GM23338 (cell line): ENCODE results near the gene ZC3H7A. TPM values are rescaled to one million over a fixed set of nuclear protein-coding genes. Genes with fewer than 3 reads are reported as not detected.

Source experiments
- ATAC-seq: fragments of 200-7000 bp; cut with Tn5 transposase; 3 replicates; pipeline ENCODE4 v1.9.1; 2020
- DNase-seq: peaks from one replicate; pipeline ENCODE4 v3.0.0-alpha.2; 2015; ENCODE audit warnings: low spot score
- H2AFZ ChIP-seq: fragments of 200-600 bp; sonication (generic); 2 replicates; pipeline ENCODE4 v1.8.0; 2016; ENCODE audit warnings: antibody characterized with exemption, mild to moderate bottlenecking, moderate library complexity
- H3F3A ChIP-seq: fragments of 200-600 bp; sonication (generic); replicated peaks from 2 replicates; pipeline ENCODE4 v1.8.0; 2017; ENCODE audit warnings: antibody characterized with exemption, mixed run types, low read depth
- H3K27ac ChIP-seq: fragments of 200-600 bp; sonication (generic); 2 replicates; pipeline ENCODE4 v1.6.1; 2016; ENCODE audit warnings: low read depth
- H3K27me3 ChIP-seq: fragments of 200-600 bp; sonication (generic); 2 replicates; pipeline ENCODE4 v1.8.0; 2016; ENCODE audit warnings: mild to moderate bottlenecking, mixed run types, moderate library complexity; ENCODE audit not compliant: insufficient read depth
- H3K36me3 ChIP-seq: fragments of 200-600 bp; sonication (generic); 2 replicates; pipeline ENCODE4 v1.8.0; 2016; ENCODE audit warnings: mild to moderate bottlenecking; ENCODE audit not compliant: insufficient read depth
- H3K4me1 ChIP-seq: fragments of 200-600 bp; sonication (generic); 2 replicates; pipeline ENCODE4 v1.8.0; 2016; ENCODE audit warnings: mild to moderate bottlenecking, moderate library complexity; ENCODE audit not compliant: insufficient read depth
- H3K4me2 ChIP-seq: fragments of 200-600 bp; sonication (generic); 2 replicates; pipeline ENCODE4 v1.7.1; 2017; ENCODE audit warnings: mixed run types
- H3K4me3 ChIP-seq: fragments of 200-600 bp; sonication (generic); 2 replicates; pipeline ENCODE4 v1.6.1; 2016; ENCODE audit warnings: mixed run types
- H3K79me2 ChIP-seq: fragments of 200-600 bp; sonication (generic); replicated peaks from 2 replicates; pipeline ENCODE4 v1.8.0; 2017; ENCODE audit warnings: mild to moderate bottlenecking; ENCODE audit not compliant: insufficient read depth
- H3K9me2 ChIP-seq: fragments of 200-600 bp; sonication (generic); 2 replicates; pipeline ENCODE4 v1.8.0; 2017; ENCODE audit not compliant: insufficient read depth
- H4K20me1 ChIP-seq: fragments of 200-600 bp; sonication (generic); replicated peaks from 2 replicates; pipeline ENCODE4 v1.8.0; 2017; ENCODE audit warnings: mild to moderate bottlenecking; ENCODE audit not compliant: insufficient read depth
- H3K27ac Mint-ChIP-seq: 2 replicates; pipeline ENCODE4 v1.8.0; 2020; ENCODE audit warnings: inconsistent platforms, mild to moderate bottlenecking, moderate library complexity, mixed read lengths
- H3K27me3 Mint-ChIP-seq: 3 replicates; pipeline ENCODE4 v1.8.0; 2022; ENCODE audit warnings: low read depth, mild to moderate bottlenecking, moderate library complexity, mixed read lengths, inconsistent platforms; ENCODE audit not compliant: insufficient read depth, poor library complexity
- H3K36me3 Mint-ChIP-seq: 3 replicates; pipeline ENCODE4 v1.8.0; 2021; ENCODE audit warnings: low read depth, mild to moderate bottlenecking, inconsistent platforms, moderate library complexity, mixed read lengths
- H3K4me1 Mint-ChIP-seq: 3 replicates; pipeline ENCODE4 v1.8.0; 2020; ENCODE audit warnings: mild to moderate bottlenecking, inconsistent platforms, mixed read lengths
- H3K4me3 Mint-ChIP-seq: 3 replicates; pipeline ENCODE4 v1.8.0; 2021; ENCODE audit warnings: moderate library complexity, mild to moderate bottlenecking, inconsistent platforms, mixed read lengths
- H3K9me3 Mint-ChIP-seq: 3 replicates; pipeline ENCODE4 v1.8.0; 2020; ENCODE audit warnings: moderate library complexity, mild to moderate bottlenecking, inconsistent platforms, mixed read lengths
- CREB1 ChIP-seq: fragments of 250-450 bp; sonication (Bioruptor Pico); IDR thresholded peaks from 2 replicates; pipeline ENCODE4 v1.5.0; 2020; ENCODE audit warnings: low read depth, mild to moderate bottlenecking, moderate library complexity
- EZH2 ChIP-seq: fragments of 200-600 bp; sonication (generic); IDR thresholded peaks from one replicate; pipeline ENCODE4 v1.8.0; 2017; ENCODE audit warnings: antibody characterized with exemption, mild to moderate bottlenecking, low read depth; ENCODE audit not compliant: unreplicated experiment
- EZH2phosphoT487 ChIP-seq: fragments of 200-600 bp; sonication (generic); IDR thresholded peaks from one replicate; pipeline ENCODE4 v1.8.1; 2018; ENCODE audit warnings: antibody characterized with exemption; ENCODE audit not compliant: unreplicated experiment
- JUNB ChIP-seq: IDR thresholded peaks from one replicate; pipeline ENCODE4 v1.6.1; 2016; ENCODE audit warnings: antibody characterized with exemption; ENCODE audit not compliant: unreplicated experiment
- NANOG ChIP-seq: IDR thresholded peaks from 2 replicates; pipeline ENCODE4 v1.6.1; 2016; ENCODE audit warnings: antibody characterized with exemption, borderline replicate concordance
- POLR2AphosphoS5 ChIP-seq: IDR thresholded peaks from 2 replicates; pipeline ENCODE4 v1.6.1; 2016; ENCODE audit warnings: antibody characterized with exemption, low read depth
- STAT1 ChIP-seq: IDR thresholded peaks from one replicate; pipeline ENCODE4 v1.6.1; 2016; ENCODE audit warnings: antibody characterized with exemption; ENCODE audit not compliant: unreplicated experiment
- ZNF114 ChIP-seq: fragments of 250-450 bp; sonication (Bioruptor Pico); IDR thresholded peaks from 2 replicates; pipeline ENCODE4 v1.5.0; 2020; ENCODE audit warnings: mild to moderate bottlenecking, moderate library complexity
- ZNF331 ChIP-seq: fragments of 250-450 bp; sonication (Bioruptor Pico); IDR thresholded peaks from 2 replicates; pipeline ENCODE4 v1.5.0; 2020; ENCODE audit warnings: low read depth, mild to moderate bottlenecking, moderate library complexity
- polyA plus RNA-seq: library from polyadenylated mRNA; unstranded; fragments of >200 nt; fragmentation: Nextera tagmentation; extraction: Ambion mirVana; gene quantifications from 2 replicates; pipeline ENCODE4 v1.2.1, GENCODE V29; 2016
- total RNA-seq: library from RNA; depleted of rRNA; stranded (reverse); fragments of >200 nt; shearing (Covaris generic); gene quantifications from 2 replicates; pipeline ENCODE4 v1.2.3, GENCODE V29; 2014
- TF ChIP-seq, protein P1 (sequence below): fragments of 250-450 bp; sonication (Bioruptor Pico); IDR thresholded peaks from 2 replicates; pipeline ENCODE4 v1.5.0; 2020; ENCODE audit warnings: mild to moderate bottlenecking, moderate library complexity
- TF ChIP-seq, protein P2 (sequence below): IDR thresholded peaks from one replicate; pipeline ENCODE4 v1.6.1; 2018; ENCODE audit warnings: antibody characterized with exemption; ENCODE audit not compliant: unreplicated experiment
- TF ChIP-seq, protein P3 (sequence below), 2 experiments: fragments of 200-600 bp in 1 of 2; sonication (generic) in 1 of 2; conservative IDR thresholded peaks; 2 replicates each; pipeline versions ENCODE4 v1.5.1 to v1.6.1; 2016 to 2017; ENCODE audit warnings: antibody characterized with exemption in 2 of 2, low read depth in 2 of 2, mild to moderate bottlenecking in 2 of 2, moderate library complexity in 1 of 2
- TF ChIP-seq, protein P4 (sequence below): IDR thresholded peaks from 2 replicates; pipeline ENCODE4 v1.6.1; 2016; ENCODE audit warnings: antibody characterized with exemption

The ZC3H7A gene
- total and polyA plus RNA-seq, 2 experiments from 2014 or later: 32.7 to 42.2 TPM

DNA sequence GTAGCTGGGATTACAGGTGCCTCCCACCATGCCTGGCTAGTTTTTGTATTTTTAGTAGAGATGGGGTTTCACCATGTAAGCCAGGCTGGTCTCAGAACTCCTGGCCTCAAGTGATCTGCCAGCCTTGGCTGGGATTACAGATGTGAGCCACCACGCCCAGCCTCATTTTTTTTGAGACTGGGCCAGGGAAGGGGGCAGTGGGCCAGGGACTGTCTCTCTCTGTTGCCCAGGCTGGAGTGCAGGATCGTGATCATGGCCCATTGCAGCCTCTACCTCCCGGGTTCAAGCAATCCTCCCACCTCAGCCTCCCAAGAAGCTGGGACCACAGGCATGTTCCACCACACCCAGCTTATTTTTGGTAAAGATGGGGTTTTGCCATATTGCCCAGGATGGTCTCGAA lies 38.3 kb upstream of the ZC3H7A start:
- TF ChIP-seq JUNB (no peak), STAT1 (no peak), CREB1 (no peak), NANOG (no peak), EZH2phosphoT487 (no peak), EZH2 (no peak), ZNF331 (no peak), POLR2AphosphoS5 (no peak), ZNF114 (no peak)
- TF ChIP-seq, protein P1, sequence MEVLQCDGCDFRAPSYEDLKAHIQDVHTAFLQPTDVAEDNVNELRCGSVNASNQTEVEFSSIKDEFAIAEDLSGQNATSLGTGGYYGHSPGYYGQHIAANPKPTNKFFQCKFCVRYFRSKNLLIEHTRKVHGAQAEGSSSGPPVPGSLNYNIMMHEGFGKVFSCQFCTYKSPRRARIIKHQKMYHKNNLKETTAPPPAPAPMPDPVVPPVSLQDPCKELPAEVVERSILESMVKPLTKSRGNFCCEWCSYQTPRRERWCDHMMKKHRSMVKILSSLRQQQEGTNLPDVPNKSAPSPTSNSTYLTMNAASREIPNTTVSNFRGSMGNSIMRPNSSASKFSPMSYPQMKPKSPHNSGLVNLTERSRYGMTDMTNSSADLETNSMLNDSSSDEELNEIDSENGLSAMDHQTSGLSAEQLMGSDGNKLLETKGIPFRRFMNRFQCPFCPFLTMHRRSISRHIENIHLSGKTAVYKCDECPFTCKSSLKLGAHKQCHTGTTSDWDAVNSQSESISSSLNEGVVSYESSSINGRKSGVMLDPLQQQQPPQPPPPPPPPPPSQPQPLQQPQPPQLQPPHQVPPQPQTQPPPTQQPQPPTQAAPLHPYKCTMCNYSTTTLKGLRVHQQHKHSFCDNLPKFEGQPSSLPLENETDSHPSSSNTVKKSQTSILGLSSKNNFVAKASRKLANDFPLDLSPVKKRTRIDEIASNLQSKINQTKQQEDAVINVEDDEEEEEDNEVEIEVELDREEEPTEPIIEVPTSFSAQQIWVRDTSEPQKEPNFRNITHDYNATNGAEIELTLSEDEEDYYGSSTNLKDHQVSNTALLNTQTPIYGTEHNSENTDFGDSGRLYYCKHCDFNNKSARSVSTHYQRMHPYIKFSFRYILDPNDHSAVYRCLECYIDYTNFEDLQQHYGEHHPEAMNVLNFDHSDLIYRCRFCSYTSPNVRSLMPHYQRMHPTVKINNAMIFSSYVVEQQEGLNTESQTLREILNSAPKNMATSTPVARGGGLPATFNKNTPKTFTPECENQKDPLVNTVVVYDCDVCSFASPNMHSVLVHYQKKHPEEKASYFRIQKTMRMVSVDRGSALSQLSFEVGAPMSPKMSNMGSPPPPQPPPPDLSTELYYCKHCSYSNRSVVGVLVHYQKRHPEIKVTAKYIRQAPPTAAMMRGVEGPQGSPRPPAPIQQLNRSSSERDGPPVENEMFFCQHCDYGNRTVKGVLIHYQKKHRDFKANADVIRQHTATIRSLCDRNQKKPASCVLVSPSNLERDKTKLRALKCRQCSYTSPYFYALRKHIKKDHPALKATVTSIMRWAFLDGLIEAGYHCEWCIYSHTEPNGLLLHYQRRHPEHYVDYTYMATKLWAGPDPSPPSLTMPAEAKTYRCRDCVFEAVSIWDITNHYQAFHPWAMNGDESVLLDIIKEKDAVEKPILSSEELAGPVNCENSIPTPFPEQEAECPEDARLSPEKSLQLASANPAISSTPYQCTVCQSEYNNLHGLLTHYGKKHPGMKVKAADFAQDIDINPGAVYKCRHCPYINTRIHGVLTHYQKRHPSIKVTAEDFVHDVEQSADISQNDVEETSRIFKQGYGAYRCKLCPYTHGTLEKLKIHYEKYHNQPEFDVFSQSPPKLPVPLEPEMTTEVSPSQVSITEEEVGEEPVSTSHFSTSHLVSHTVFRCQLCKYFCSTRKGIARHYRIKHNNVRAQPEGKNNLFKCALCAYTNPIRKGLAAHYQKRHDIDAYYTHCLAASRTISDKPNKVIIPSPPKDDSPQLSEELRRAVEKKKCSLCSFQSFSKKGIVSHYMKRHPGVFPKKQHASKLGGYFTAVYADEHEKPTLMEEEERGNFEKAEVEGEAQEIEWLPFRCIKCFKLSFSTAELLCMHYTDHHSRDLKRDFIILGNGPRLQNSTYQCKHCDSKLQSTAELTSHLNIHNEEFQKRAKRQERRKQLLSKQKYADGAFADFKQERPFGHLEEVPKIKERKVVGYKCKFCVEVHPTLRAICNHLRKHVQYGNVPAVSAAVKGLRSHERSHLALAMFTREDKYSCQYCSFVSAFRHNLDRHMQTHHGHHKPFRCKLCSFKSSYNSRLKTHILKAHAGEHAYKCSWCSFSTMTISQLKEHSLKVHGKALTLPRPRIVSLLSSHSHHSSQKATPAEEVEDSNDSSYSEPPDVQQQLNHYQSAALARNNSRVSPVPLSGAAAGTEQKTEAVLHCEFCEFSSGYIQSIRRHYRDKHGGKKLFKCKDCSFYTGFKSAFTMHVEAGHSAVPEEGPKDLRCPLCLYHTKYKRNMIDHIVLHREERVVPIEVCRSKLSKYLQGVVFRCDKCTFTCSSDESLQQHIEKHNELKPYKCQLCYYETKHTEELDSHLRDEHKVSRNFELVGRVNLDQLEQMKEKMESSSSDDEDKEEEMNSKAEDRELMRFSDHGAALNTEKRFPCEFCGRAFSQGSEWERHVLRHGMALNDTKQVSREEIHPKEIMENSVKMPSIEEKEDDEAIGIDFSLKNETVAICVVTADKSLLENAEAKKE (CRISPR knock-in tag): no peak
- TF ChIP-seq, protein P2, sequence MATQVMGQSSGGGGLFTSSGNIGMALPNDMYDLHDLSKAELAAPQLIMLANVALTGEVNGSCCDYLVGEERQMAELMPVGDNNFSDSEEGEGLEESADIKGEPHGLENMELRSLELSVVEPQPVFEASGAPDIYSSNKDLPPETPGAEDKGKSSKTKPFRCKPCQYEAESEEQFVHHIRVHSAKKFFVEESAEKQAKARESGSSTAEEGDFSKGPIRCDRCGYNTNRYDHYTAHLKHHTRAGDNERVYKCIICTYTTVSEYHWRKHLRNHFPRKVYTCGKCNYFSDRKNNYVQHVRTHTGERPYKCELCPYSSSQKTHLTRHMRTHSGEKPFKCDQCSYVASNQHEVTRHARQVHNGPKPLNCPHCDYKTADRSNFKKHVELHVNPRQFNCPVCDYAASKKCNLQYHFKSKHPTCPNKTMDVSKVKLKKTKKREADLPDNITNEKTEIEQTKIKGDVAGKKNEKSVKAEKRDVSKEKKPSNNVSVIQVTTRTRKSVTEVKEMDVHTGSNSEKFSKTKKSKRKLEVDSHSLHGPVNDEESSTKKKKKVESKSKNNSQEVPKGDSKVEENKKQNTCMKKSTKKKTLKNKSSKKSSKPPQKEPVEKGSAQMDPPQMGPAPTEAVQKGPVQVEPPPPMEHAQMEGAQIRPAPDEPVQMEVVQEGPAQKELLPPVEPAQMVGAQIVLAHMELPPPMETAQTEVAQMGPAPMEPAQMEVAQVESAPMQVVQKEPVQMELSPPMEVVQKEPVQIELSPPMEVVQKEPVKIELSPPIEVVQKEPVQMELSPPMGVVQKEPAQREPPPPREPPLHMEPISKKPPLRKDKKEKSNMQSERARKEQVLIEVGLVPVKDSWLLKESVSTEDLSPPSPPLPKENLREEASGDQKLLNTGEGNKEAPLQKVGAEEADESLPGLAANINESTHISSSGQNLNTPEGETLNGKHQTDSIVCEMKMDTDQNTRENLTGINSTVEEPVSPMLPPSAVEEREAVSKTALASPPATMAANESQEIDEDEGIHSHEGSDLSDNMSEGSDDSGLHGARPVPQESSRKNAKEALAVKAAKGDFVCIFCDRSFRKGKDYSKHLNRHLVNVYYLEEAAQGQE: no peak
- TF ChIP-seq, protein P3, sequence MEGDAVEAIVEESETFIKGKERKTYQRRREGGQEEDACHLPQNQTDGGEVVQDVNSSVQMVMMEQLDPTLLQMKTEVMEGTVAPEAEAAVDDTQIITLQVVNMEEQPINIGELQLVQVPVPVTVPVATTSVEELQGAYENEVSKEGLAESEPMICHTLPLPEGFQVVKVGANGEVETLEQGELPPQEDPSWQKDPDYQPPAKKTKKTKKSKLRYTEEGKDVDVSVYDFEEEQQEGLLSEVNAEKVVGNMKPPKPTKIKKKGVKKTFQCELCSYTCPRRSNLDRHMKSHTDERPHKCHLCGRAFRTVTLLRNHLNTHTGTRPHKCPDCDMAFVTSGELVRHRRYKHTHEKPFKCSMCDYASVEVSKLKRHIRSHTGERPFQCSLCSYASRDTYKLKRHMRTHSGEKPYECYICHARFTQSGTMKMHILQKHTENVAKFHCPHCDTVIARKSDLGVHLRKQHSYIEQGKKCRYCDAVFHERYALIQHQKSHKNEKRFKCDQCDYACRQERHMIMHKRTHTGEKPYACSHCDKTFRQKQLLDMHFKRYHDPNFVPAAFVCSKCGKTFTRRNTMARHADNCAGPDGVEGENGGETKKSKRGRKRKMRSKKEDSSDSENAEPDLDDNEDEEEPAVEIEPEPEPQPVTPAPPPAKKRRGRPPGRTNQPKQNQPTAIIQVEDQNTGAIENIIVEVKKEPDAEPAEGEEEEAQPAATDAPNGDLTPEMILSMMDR (conservative IDR thresholded peaks at IDR 0.05; ENCODE audit: low read depth in 2 of 2): no peak
- TF ChIP-seq, protein P4, sequence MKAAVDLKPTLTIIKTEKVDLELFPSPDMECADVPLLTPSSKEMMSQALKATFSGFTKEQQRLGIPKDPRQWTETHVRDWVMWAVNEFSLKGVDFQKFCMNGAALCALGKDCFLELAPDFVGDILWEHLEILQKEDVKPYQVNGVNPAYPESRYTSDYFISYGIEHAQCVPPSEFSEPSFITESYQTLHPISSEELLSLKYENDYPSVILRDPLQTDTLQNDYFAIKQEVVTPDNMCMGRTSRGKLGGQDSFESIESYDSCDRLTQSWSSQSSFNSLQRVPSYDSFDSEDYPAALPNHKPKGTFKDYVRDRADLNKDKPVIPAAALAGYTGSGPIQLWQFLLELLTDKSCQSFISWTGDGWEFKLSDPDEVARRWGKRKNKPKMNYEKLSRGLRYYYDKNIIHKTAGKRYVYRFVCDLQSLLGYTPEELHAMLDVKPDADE: no peak
- Mint-ChIP-seq H3K4me1 (peaks cover 10% of the 10 kb centered on the region; the same call in 2 of the 3 replicates), H3K27ac (no peak overlapping the region), H3K27me3 (no peaks in the 10 kb centered on the region), H3K4me3 (no peak overlapping the region), H3K9me3 (no peaks in the 10 kb centered on the region), H3K36me3 (peaks cover 45% of the 10 kb centered on the region)
- H3K4me2 ChIP-seq: no peak overlapping the region
- H3K9me2 ChIP-seq: no peaks in the 10 kb centered on the region
- H3K27ac ChIP-seq: peak overlapping the region; percentile 69; the same call in 1 of the 2 replicates
- H3K27me3 ChIP-seq: no peaks in the 10 kb centered on the region
- ATAC-seq (peak; percentile 21), DNase-seq (no peak)
- peaks cover 34% of the 10 kb centered on the region for H3K36me3 ChIP-seq
- no peak overlapping the region for H2AFZ ChIP-seq
- peaks cover 14% of the 10 kb centered on the region for H4K20me1 ChIP-seq
- no peak overlapping the region for H3K4me3 ChIP-seq
- H3F3A ChIP-seq: peaks cover 30% of the 10 kb centered on the region
- no peaks in the 10 kb centered on the region for H3K79me2 ChIP-seq
- no peaks in the 10 kb centered on the region for H3K4me1 ChIP-seq
